Left ventricle myocardium inferior (tissue), 1 donor: ENCODE measurements around the gene RGS7. TPM values are rescaled to one million over a fixed set of nuclear protein-coding genes. Genes with fewer than 3 reads are reported as not detected.

Experiments
- DNase-seq: peaks from one replicate; pipeline ENCODE4 v3.0.0-alpha.2; 2020
- H3K27ac ChIP-seq: fragments of 200-600 bp; replicated peaks from 2 replicates; pipeline ENCODE4 v1.8.0; 2021
- H3K27me3 ChIP-seq: fragments of 200-600 bp; 2 replicates; pipeline ENCODE4 v1.8.0; 2021; ENCODE audit warnings: low read depth
- H3K36me3 ChIP-seq: fragments of 200-600 bp; 2 replicates; pipeline ENCODE4 v1.8.0; 2021
- H3K4me1 ChIP-seq: fragments of 200-600 bp; 2 replicates; pipeline ENCODE4 v1.8.0; 2021
- H3K4me3 ChIP-seq: fragments of 200-600 bp; 2 replicates; pipeline ENCODE4 v1.8.0; 2021; ENCODE audit warnings: mild to moderate bottlenecking, moderate library complexity
- H3K9me3 ChIP-seq: fragments of 200-600 bp; replicated peaks from 2 replicates; pipeline ENCODE4 v1.8.0; 2021
- intact Hi-C: fragments of 100-400 bp; cut with micrococcal nuclease; formaldehyde crosslinking; loops from one replicate; pipeline ENCODE4 v1.11.0; 2022
- total RNA-seq: library from RNA; stranded (reverse); fragmentation: NEBNext Ultra II Directional; extraction: Animal tissue kit (Norgen Biotek cat#: 25700); gene quantifications from one replicate; pipeline ENCODE4 v1.2.1, GENCODE V29; 2021
- TF ChIP-seq, protein P1 (sequence below): fragments of 200-600 bp; IDR thresholded peaks from 2 replicates; pipeline ENCODE4 v1.8.0; 2021; ENCODE audit warnings: antibody characterized with exemption, mild to moderate bottlenecking, borderline replicate concordance
- donor health status: DM: no; HTN: yes; CAD: no; lungs with severe emphysema.

RGS7 gene
- total RNA-seq, 1 donor from 2014 or later: not detected

GRCh38 chr1:241212628-241213027, 144.4 kb downstream of the RGS7 start:
- no peak overlapping the region for H3K4me3 ChIP-seq
- peaks cover 13% of the 10 kb centered on the region for H3K9me3 ChIP-seq
- no peaks in the 10 kb centered on the region for H3K27me3 ChIP-seq
- intact Hi-C loops: no loop called here
- no peak for DNase-seq
- TF ChIP-seq, protein P1, sequence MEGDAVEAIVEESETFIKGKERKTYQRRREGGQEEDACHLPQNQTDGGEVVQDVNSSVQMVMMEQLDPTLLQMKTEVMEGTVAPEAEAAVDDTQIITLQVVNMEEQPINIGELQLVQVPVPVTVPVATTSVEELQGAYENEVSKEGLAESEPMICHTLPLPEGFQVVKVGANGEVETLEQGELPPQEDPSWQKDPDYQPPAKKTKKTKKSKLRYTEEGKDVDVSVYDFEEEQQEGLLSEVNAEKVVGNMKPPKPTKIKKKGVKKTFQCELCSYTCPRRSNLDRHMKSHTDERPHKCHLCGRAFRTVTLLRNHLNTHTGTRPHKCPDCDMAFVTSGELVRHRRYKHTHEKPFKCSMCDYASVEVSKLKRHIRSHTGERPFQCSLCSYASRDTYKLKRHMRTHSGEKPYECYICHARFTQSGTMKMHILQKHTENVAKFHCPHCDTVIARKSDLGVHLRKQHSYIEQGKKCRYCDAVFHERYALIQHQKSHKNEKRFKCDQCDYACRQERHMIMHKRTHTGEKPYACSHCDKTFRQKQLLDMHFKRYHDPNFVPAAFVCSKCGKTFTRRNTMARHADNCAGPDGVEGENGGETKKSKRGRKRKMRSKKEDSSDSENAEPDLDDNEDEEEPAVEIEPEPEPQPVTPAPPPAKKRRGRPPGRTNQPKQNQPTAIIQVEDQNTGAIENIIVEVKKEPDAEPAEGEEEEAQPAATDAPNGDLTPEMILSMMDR: no peak
- no peaks in the 10 kb centered on the region for H3K4me1 ChIP-seq
- H3K36me3 ChIP-seq: no peaks in the 10 kb centered on the region
- no peak overlapping the region for H3K27ac ChIP-seq

DNA sequence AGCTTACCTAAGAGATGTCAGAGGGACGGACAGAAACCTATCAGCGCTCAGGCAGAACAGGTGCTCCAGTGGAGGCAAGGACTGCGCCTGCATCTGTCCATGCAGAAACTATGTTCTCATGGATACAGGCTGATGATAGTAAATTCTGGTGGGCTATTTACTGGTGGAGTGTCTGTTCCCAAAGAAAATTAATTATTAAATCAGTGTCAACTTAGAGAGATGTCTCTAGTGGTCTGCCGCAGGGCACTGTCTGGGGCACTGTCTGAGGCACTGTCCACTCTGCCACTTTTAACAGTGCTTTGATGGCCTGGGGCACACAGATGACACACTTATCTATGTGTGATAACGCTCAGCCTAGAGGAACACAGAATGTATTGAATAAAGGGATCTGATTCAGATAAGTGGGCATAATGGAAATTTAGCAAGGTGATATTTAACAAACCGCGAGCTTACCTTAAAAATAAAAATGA, 148.1 kb downstream of the RGS7 start:
- no peak for DNase-seq
- H3K27ac ChIP-seq: no peak overlapping the region
- no peak overlapping the region for H3K4me3 ChIP-seq
- H3K36me3 ChIP-seq: no peaks in the 10 kb centered on the region
- TF ChIP-seq, protein P1: no peak
- H3K9me3 ChIP-seq: no peaks in the 10 kb centered on the region
- intact Hi-C loops: no loop called here
- H3K4me1 ChIP-seq: no peaks in the 10 kb centered on the region
- H3K27me3 ChIP-seq: no peaks in the 10 kb centered on the region

DNA sequence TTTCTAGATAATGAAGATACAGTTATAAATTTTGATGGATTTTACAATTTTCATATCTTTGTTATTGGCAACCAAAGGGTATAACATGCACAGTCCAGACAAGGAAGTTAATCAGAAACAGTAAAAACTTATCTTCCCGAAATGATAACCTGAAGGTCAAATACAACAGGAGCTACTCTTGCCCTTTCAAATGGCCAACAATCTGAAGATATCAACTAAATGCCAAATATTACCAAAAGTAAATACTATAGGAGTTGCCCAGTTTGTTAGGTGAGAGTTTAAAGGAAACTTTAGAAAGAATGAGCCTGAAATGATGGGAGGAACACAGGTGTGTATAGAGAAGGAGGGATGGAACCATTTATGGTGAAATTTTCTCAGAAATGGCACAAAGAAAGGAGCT, 153.2 kb downstream of the RGS7 start:
- Histone ChIP-seq H3K9me3 (peaks cover 15% of the 10 kb centered on the region), H3K27me3 (no peaks in the 10 kb centered on the region), H3K27ac (no peak overlapping the region), H3K4me3 (no peak overlapping the region), H3K4me1 (no peaks in the 10 kb centered on the region), H3K36me3 (no peaks in the 10 kb centered on the region)
- intact Hi-C loops: no loop called here
- TF ChIP-seq, protein P1: no peak
- no peak for DNase-seq

GRCh38 chr1:241202401-241202800, 154.6 kb downstream of the RGS7 start:
- no peak for DNase-seq
- Histone ChIP-seq H3K9me3 (peaks cover 21% of the 10 kb centered on the region), H3K36me3 (no peaks in the 10 kb centered on the region), H3K27me3 (no peaks in the 10 kb centered on the region), H3K27ac (no peak overlapping the region), H3K4me3 (no peak overlapping the region), H3K4me1 (no peaks in the 10 kb centered on the region)
- TF ChIP-seq, protein P1: no peak
- intact Hi-C loops: no loop called here

DNA sequence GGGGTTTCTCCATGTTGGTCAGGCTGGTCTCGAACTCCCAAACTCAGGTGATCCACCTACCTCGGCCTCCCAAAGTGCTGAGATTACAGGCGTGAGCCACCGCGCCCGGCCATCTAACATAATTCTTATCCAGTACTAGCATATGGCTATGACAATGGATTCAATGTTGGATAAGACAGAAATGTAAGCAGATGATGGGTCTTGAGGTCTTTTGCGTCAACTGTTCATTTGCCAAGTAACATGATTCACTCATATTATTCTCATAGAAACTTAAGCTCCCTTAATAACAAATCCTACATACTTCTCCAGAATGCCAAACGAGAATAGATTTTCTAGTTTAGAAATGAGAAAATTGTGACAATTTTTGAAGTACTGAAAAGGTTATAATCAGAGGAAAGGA, 170.3 kb downstream of the RGS7 start:
- no peaks in the 10 kb centered on the region for H3K27me3 ChIP-seq
- peaks cover 6% of the 10 kb centered on the region for H3K9me3 ChIP-seq
- TF ChIP-seq, protein P1: no peak
- H3K4me1 ChIP-seq: no peaks in the 10 kb centered on the region
- H3K27ac ChIP-seq: no peak overlapping the region
- intact Hi-C loops: no loop called here
- no peak for DNase-seq
- no peaks in the 10 kb centered on the region for H3K36me3 ChIP-seq
- H3K4me3 ChIP-seq: no peak overlapping the region

- peaks cover 4% of the 10 kb centered on the region for H3K9me3 ChIP-seq
- no peaks in the 10 kb centered on the region for H3K4me1 ChIP-seq
- TF ChIP-seq, protein P1: no peak
- no peaks in the 10 kb centered on the region for H3K36me3 ChIP-seq
- no peak overlapping the region for H3K27ac ChIP-seq
- H3K4me3 ChIP-seq: no peak overlapping the region
- DNase-seq: no peak
- H3K27me3 ChIP-seq: no peaks in the 10 kb centered on the region
- intact Hi-C loops: no loop called here
These were observed 175.0 kb downstream of the RGS7 start for GRCh38 chr1:241181971-241182370.
